Measurements from ENCODE around the gene TRIM26. TPM values are rescaled to one million over a fixed set of nuclear protein-coding genes. Genes with fewer than 3 reads are reported as not detected.

The TRIM26 gene
- total and polyA plus RNA-seq, 2 of the 13 experiments (the other 11 are each of a cell fraction or from before 2014, with no cell fraction given) = 27.1 to 38.7 TPM

- no peak for TF ChIP-seq NFAT5 (CRISPR knock-in tag; IDR thresholded peaks at IDR 0.05)
- no peak for TF ChIP-seq ZBTB26 (CRISPR knock-in tag; IDR thresholded peaks at IDR 0.05; ENCODE audit: borderline replicate concordance)
- no peak for TF ChIP-seq POGK (CRISPR knock-in tag; conservative IDR thresholded peaks at IDR 0.05)
- TF ChIP-seq LBX2 (CRISPR knock-in tag; IDR thresholded peaks at IDR 0.05; ENCODE audit: borderline replicate concordance) = no peak
- TF ChIP-seq HNF4A (CRISPR knock-in tag; IDR thresholded peaks at IDR 0.05) = 0 out of 2 replicates have a peak, but pooled peaks have one; percentile 30
- TF ChIP-seq RFX3 (CRISPR knock-in tag; IDR thresholded peaks at IDR 0.05) = no peak
- TF ChIP-seq ZNF292 (CRISPR knock-in tag; IDR thresholded peaks at IDR 0.05; ENCODE audit: borderline replicate concordance, low read depth) = no peak
- TF ChIP-seq FLYWCH1 (CRISPR knock-in tag; IDR thresholded peaks at IDR 0.05) = no peak
- TF ChIP-seq TFAP4 (IDR thresholded peaks at IDR 0.05; ENCODE audit: borderline replicate concordance, low read depth) = peak; percentile 29; the same call in 1 of the 2 replicates
- peak; percentile 92 for TF ChIP-seq CREB1 (IDR thresholded peaks at IDR 0.05)
- no peak for TF ChIP-seq CREB1 (CRISPR knock-in tag; IDR thresholded peaks at IDR 0.05)
- no peak for TF ChIP-seq ZSCAN12 (CRISPR knock-in tag; IDR thresholded peaks at IDR 0.05)
- no peak for TF ChIP-seq PBX2 (CRISPR knock-in tag; IDR thresholded peaks at IDR 0.05)
- no peak for TF ChIP-seq ZBTB42 (CRISPR knock-in tag; IDR thresholded peaks at IDR 0.05)
- TF ChIP-seq RAD51 (IDR thresholded peaks at IDR 0.05; ENCODE audit: borderline replicate concordance) = no peak
- TF ChIP-seq ZNF614 (CRISPR knock-in tag; IDR thresholded peaks at IDR 0.05; ENCODE audit: borderline replicate concordance) = no peak
- no peak for TF ChIP-seq ZNF331 (CRISPR knock-in tag; IDR thresholded peaks at IDR 0.05)
- no peak for TF ChIP-seq RBM39 (IDR thresholded peaks at IDR 0.05; ENCODE audit: low read depth, low read length, poor library complexity, severe bottlenecking)
These were observed 62.4 kb downstream of the TRIM26 start (continued) for GRCh38 chr6:30150671-30151395.
